Measurements from ENCODE around the gene NOXO1.

DNA sequence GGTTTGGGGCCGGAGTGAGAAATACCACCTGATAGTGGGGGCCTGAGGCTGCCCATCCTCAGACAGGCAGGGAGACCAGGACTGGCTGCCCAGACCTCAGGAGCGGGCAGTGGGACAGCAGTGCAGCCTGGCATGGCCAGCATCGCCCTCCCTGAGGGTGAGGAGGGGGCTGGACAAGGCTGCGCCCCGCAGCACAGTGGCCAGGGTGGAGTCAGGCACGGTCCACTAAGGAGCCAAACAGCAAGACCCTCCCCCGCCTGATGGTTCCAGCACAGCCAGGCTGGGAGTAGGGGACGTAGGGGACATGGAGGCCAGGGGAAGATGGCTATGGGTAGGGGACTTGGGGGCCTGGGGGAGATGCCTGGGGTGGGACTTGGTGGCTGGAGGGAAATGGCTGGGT lies 25.0 kb upstream of the NOXO1 start:
- TF ChIP-seq ETV6 (conservative IDR thresholded peaks at IDR 0.05 in 1 of 2, IDR thresholded peaks at IDR 0.05 in 1 of 2; ENCODE audit: borderline replicate concordance in 1 of 2, low read depth in 1 of 2): no peak
- TF ChIP-seq, protein P1, sequence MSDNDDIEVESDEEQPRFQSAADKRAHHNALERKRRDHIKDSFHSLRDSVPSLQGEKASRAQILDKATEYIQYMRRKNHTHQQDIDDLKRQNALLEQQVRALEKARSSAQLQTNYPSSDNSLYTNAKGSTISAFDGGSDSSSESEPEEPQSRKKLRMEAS (IDR thresholded peaks at IDR 0.05; ENCODE audit: low read depth, low read length): no peak
- TF ChIP-seq TCF12 (IDR thresholded peaks at IDR 0.05; ENCODE audit: low read depth, low read length): no peak
- TF ChIP-seq ZNF274 (IDR thresholded peaks at IDR 0.05; ENCODE audit: insufficient read depth, insufficient read length): no peak
- TF ChIP-seq, protein P2, sequence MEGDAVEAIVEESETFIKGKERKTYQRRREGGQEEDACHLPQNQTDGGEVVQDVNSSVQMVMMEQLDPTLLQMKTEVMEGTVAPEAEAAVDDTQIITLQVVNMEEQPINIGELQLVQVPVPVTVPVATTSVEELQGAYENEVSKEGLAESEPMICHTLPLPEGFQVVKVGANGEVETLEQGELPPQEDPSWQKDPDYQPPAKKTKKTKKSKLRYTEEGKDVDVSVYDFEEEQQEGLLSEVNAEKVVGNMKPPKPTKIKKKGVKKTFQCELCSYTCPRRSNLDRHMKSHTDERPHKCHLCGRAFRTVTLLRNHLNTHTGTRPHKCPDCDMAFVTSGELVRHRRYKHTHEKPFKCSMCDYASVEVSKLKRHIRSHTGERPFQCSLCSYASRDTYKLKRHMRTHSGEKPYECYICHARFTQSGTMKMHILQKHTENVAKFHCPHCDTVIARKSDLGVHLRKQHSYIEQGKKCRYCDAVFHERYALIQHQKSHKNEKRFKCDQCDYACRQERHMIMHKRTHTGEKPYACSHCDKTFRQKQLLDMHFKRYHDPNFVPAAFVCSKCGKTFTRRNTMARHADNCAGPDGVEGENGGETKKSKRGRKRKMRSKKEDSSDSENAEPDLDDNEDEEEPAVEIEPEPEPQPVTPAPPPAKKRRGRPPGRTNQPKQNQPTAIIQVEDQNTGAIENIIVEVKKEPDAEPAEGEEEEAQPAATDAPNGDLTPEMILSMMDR (IDR thresholded peaks at IDR 0.05 in 2 of 3, conservative IDR thresholded peaks at IDR 0.05 in 1 of 3; ENCODE audit: control insufficient read depth in 2 of 3, extremely low read depth in 1 of 3, insufficient read depth in 1 of 3, low read depth in 3 of 3, low read length in 3 of 3): no peak
- TF ChIP-seq JUND (IDR thresholded peaks at IDR 0.05; ENCODE audit: low read depth, low read length): no peak
- TF ChIP-seq SP1 (IDR thresholded peaks at IDR 0.05; ENCODE audit: low read depth, low read length): no peak
- TF ChIP-seq KDM1A (IDR thresholded peaks at IDR 0.05; ENCODE audit: borderline replicate concordance): no peak
- no peak for TF ChIP-seq YY1 (IDR thresholded peaks at IDR 0.05; ENCODE audit: low read depth, low read length)
- TF ChIP-seq HDAC6 (IDR thresholded peaks at IDR 0.05; ENCODE audit: unreplicated experiment): no peak

Measured in GM12878 (cell line).